ENCODE results near the gene COL17A1.

The COL17A1 gene

GRCh38 chr10:104098358-104098925 is 12.8 kb upstream of the COL17A1 start:
- DNase-seq (ENCODE audit: low spot score): no peak

- no peak for DNase-seq (ENCODE audit: low spot score)
These were observed 11.0 kb upstream of the COL17A1 start for GRCh38 chr10:104096692-104097091.

- DNase-seq (ENCODE audit: low spot score): no peak
These were observed 7.1 kb upstream of the COL17A1 start for GRCh38 chr10:104092749-104093148.

GRCh38 chr10:104090611-104091010 is 4.9 kb upstream of the COL17A1 start:
- DNase-seq (ENCODE audit: low spot score): no peak

GRCh38 chr10:104089621-104090020 is 3.9 kb upstream of the COL17A1 start:
- no peak for DNase-seq (ENCODE audit: low spot score)

GRCh38 chr10:104088239-104088638 is 2.6 kb upstream of the COL17A1 start:
- no peak for DNase-seq (ENCODE audit: low spot score)

- no peak for DNase-seq (ENCODE audit: low spot score)
These were observed 1.1 kb downstream of the COL17A1 start for GRCh38 chr10:104084482-104085142.

- no peak for DNase-seq (ENCODE audit: low spot score)
These were observed 3.7 kb downstream of the COL17A1 start for GRCh38 chr10:104081998-104082397.

- DNase-seq (ENCODE audit: low spot score): peak; percentile 17
These were observed 4.9 kb downstream of the COL17A1 start for GRCh38 chr10:104080762-104081161.

GRCh38 chr10:104077663-104078151 is 8.0 kb downstream of the COL17A1 start:
- DNase-seq (ENCODE audit: low spot score): no peak

- no peak for DNase-seq (ENCODE audit: low spot score)
These were observed 8.4 kb downstream of the COL17A1 start for GRCh38 chr10:104077247-104077646.

- no peak for DNase-seq (ENCODE audit: low spot score)
These were observed 8.9 kb downstream of the COL17A1 start for GRCh38 chr10:104076743-104077160.

- no peak for DNase-seq (ENCODE audit: low spot score)
These were observed 11.2 kb downstream of the COL17A1 start for GRCh38 chr10:104074505-104074904.

GRCh38 chr10:104072786-104073185 is 12.9 kb downstream of the COL17A1 start:
- DNase-seq (ENCODE audit: low spot score): no peak

- DNase-seq (ENCODE audit: low spot score): no peak
These were observed 16.1 kb downstream of the COL17A1 start for GRCh38 chr10:104069613-104070012.

GRCh38 chr10:104067525-104067924 is 18.2 kb downstream of the COL17A1 start:
- no peak for DNase-seq (ENCODE audit: low spot score)

GRCh38 chr10:104066945-104067344 is 18.7 kb downstream of the COL17A1 start:
- no peak for DNase-seq (ENCODE audit: low spot score)

- DNase-seq (ENCODE audit: low spot score): no peak
These were observed 19.9 kb downstream of the COL17A1 start for GRCh38 chr10:104065748-104066147.

- DNase-seq (ENCODE audit: low spot score): no peak
These were observed 24.5 kb downstream of the COL17A1 start for GRCh38 chr10:104061196-104061595.

- DNase-seq (ENCODE audit: low spot score): no peak
These were observed 26.3 kb downstream of the COL17A1 start for GRCh38 chr10:104059364-104059763.

- DNase-seq (ENCODE audit: low spot score): no peak
These were observed 28.0 kb downstream of the COL17A1 start for GRCh38 chr10:104057717-104058116.

- DNase-seq (ENCODE audit: low spot score): no peak
These were observed 28.9 kb downstream of the COL17A1 start for GRCh38 chr10:104056619-104057273.

GRCh38 chr10:104054430-104054829 is 31.2 kb downstream of the COL17A1 start:
- DNase-seq (ENCODE audit: low spot score): no peak
